GM10248 (cell line): ENCODE data around the gene TKTL1.

ENCODE experiments used
- CTCF ChIA-PET: fragments of 300-600 bp; sonication (Branson Sonifier 250); formaldehyde crosslinking; extraction: SDS; loops from one replicate; lab custom pipeline; 2021; ENCODE audit warnings: antibody characterized with exemption; lab: Yijun Ruan, JAX
- POLR2A ChIA-PET: fragments of 350-650 bp; sonication (Branson Sonifier 250); formaldehyde crosslinking; extraction: SDS; loops from one replicate; lab custom pipeline; 2020; ENCODE audit warnings: antibody characterized with exemption; lab: Yijun Ruan, JAX
- DNase-seq: peaks from one replicate; pipeline ENCODE4 v3.0.0; 2012; ENCODE audit errors: extremely low spot score
- CTCF ChIP-seq: IDR thresholded peaks from 2 replicates; pipeline ENCODE4 v1.5.1; 2012; ENCODE audit warnings: mild to moderate bottlenecking, low read depth; ENCODE audit errors: extremely low read depth, missing control alignments, control extremely low read depth

TKTL1 gene

GRCh38 chrX:154357205-154357604 lies 61.6 kb downstream of the TKTL1 start:
- CTCF ChIA-PET: no interaction called here
- TF ChIP-seq CTCF: no peak
- DNase-seq: no peak
- POLR2A ChIA-PET: interaction anchor here (2.0 kb wide), 1 partner anchor 14 kb away, joined by 5 read pairs; no protein-coding TSS in a partner anchor

DNA sequence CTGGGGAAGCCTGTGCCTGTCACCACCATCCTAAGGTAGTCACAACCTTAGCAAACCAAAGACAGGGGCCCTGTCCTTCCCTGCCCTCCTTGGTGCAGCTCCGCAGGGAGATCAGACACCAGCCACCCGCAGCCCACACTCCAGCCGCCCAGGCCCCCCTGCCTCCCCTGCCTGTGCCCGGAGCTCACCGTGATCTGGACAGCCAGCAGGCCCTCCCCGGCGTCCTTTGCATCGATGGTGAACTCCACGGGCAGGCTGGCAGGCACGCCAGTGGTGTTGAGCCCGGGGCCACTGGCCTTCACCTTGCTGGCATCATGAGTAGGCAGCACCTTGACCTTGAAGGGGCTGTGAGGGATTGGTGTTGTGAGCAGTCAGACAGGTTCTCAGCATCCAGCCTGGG lies 62.4 kb downstream of the TKTL1 start:
- DNase-seq: no peak
- ChIA-PET CTCF (no interaction called here), POLR2A (interaction anchor here (1.2 to 2.0 kb wide), 2 partner anchors 10 to 13 kb away, joined by 3 to 5 read pairs; no protein-coding TSS in a partner anchor)
- TF ChIP-seq CTCF: no peak

- no peak for DNase-seq
- TF ChIP-seq CTCF: no peak
- ChIA-PET POLR2A (interaction anchor here (1.2 kb wide), 1 partner anchor 9 kb away, joined by 3 read pairs; no protein-coding TSS in a partner anchor), CTCF (no interaction called here)
Observed at GRCh38 chrX:154358829-154359228, 63.2 kb downstream of the TKTL1 start.

- DNase-seq: no peak
- POLR2A ChIA-PET: interaction anchor here (1.2 kb wide), 1 partner anchor 9 kb away, joined by 3 read pairs; no protein-coding TSS in a partner anchor
- no peak for TF ChIP-seq CTCF
- CTCF ChIA-PET: no interaction called here
Observed at GRCh38 chrX:154359362-154360154, 64.0 kb downstream of the TKTL1 start.

DNA sequence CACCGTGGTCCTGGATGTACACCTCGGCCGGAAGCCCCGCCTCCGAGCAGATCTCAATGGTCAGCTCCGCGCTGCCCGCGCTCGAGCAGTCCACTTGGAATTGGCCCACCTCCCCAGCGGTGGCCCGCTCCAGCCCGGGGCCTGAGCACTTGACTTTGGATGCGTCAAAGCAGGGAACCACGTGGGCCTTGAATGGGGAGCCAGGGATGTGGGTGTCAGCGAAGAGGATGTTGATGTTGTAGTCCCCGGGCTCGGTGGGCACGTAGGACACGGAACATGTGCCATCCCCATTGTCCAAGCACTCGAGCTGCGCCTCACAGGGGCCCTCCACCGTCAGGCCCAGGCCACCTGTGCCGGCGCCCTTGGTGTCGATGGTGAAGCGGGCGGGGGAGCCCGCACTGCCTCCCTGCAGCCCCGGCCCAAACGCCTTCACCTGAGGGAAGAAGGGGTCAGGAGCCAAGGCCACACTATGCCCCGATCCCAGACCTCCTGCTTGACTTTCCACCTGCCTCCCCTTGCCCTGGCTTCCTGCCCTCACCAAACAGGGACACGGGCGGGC lies 64.6 kb downstream of the TKTL1 start:
- ChIA-PET POLR2A (no interaction called here), CTCF (no interaction called here)
- TF ChIP-seq CTCF: no peak
- no peak for DNase-seq

DNA sequence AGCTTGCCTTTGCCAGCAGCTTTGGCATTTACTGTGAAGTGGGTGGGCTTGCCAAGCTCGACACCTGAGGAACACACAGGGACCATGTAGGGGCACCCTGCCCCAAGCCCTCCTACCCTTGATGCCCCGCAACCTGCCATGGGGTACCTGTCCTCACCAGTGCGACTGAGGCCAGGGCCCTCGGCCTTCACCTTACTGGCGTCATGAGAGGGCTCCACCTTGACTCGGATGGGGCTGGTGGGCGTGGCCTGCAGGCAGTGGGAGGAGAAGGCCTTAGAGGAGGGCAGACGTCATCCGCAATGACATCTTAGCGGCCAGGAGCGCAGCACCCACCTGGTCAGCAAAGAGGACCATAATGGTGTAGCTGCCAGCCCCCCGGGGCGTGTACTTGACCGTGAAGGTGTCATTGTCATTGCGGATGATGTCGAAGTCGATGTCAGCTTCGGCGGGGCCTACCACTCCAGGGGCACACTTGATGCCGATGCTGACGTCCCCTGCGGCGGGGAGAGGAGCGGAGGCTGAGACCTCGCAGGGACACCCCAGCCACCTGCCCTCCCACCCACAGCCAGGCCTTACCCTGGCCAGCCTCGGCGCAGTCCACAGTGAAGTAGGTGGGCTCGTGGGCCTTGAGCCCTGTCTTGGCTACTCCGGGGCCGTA lies 66.6 kb downstream of the TKTL1 start:
- CTCF ChIA-PET: interaction anchor here (2.2 kb wide), 1 partner anchor 11 kb away, joined by 7 read pairs; no protein-coding TSS in a partner anchor
- no peak for DNase-seq
- no peak for TF ChIP-seq CTCF
- POLR2A ChIA-PET: no interaction called here
